H1 (cell line): ENCODE results near the gene CALD1. TPM values are rescaled to one million over a fixed set of nuclear protein-coding genes. Genes with fewer than 3 reads are reported as not detected.

Experiments used
- CTCF ChIA-PET: fragments of 300-600 bp; sonication (Branson Sonifier 250); formaldehyde crosslinking; loops from one replicate; lab custom pipeline; 2021; ENCODE audit not compliant: partially characterized antibody; lab: Charles Lee
- POLR2A ChIA-PET: fragments of 300-600 bp; sonication (Branson Sonifier 250); formaldehyde crosslinking; loops from one replicate; lab custom pipeline; 2021; ENCODE audit warnings: inconsistent platforms; ENCODE audit not compliant: partially characterized antibody; lab: Charles Lee
- DNase-seq, 2 experiments: peaks; one replicate each; pipeline versions ENCODE4 v3.0.0 to v3.0.0-alpha.2; 2010 to 2022; ENCODE audit warnings: low spot score in 2 of 2, low read depth in 1 of 2, mixed read lengths in 1 of 2
- FAIRE-seq: peaks from 2 replicates; lab custom pipeline; 2011; peaks lifted over from hg19 to GRCh38; lab: Jason Lieb, UNC
- H2AFZ ChIP-seq: 2 replicates; pipeline ENCODE4 v1.8.1; 2012; ENCODE audit warnings: low read length, inconsistent platforms
- H2AK5ac ChIP-seq: 2 replicates; pipeline ENCODE4 v1.6.1; 2013; ENCODE audit warnings: low read depth, low read length
- H2BK120ac ChIP-seq: replicated peaks from 2 replicates; pipeline ENCODE3; 2013; ENCODE audit warnings: low read depth, low read length, inconsistent platforms
- H2BK12ac ChIP-seq: 2 replicates; pipeline ENCODE4 v1.6.1; 2013; ENCODE audit warnings: low read depth, low read length
- H2BK15ac ChIP-seq: 2 replicates; pipeline ENCODE4 v1.6.1; 2013; ENCODE audit warnings: low read length
- H2BK20ac ChIP-seq: 2 replicates; pipeline ENCODE4 v1.6.1; 2013; ENCODE audit warnings: low read length
- H2BK5ac ChIP-seq: 2 replicates; pipeline ENCODE4 v1.6.1; 2013; ENCODE audit warnings: low read depth, low read length
- H3K14ac ChIP-seq: 2 replicates; pipeline ENCODE4 v1.6.1; 2013; ENCODE audit warnings: inconsistent platforms; ENCODE audit not compliant: insufficient read length
- H3K18ac ChIP-seq: 2 replicates; pipeline ENCODE4 v1.6.1; 2013; ENCODE audit warnings: low read length; ENCODE audit errors: extremely low read depth
- H3K23ac ChIP-seq: 2 replicates; pipeline ENCODE4 v1.6.1; 2013; ENCODE audit warnings: inconsistent platforms; ENCODE audit not compliant: insufficient read length
- H3K23me2 ChIP-seq: 2 replicates; pipeline ENCODE4 v1.6.1; 2013; ENCODE audit warnings: low read depth, low read length
- H3K27ac ChIP-seq: 2 replicates; pipeline ENCODE4 v1.6.1; 2011; ENCODE audit warnings: low read depth, low read length, inconsistent platforms
- H3K27me3 ChIP-seq, 4 experiments: replicated peaks in 1 of 4; 1 replicate in 1 of 4; 2 replicates in 3 of 4; pipeline versions ENCODE4 v1.6.1 to v1.8.1; 2011 to 2013; ENCODE audit warnings: low read length in 3 of 4, mild to moderate bottlenecking in 3 of 4, inconsistent platforms in 2 of 4, mixed read lengths in 2 of 4, moderate library complexity in 1 of 4; ENCODE audit not compliant: control insufficient read depth in 3 of 4, insufficient read depth in 3 of 4; ENCODE audit errors: extremely low read depth in 1 of 4
- H3K36me3 ChIP-seq, 4 experiments: 2 replicates each; pipeline versions ENCODE4 v1.6.1 to v1.8.1; 2011 to 2013; ENCODE audit warnings: mild to moderate bottlenecking in 4 of 4, low read length in 3 of 4, moderate library complexity in 2 of 4, control low read depth in 1 of 4, inconsistent platforms in 1 of 4; ENCODE audit not compliant: insufficient read depth in 4 of 4, control insufficient read depth in 2 of 4
- H3K4ac ChIP-seq: replicated peaks from 2 replicates; pipeline ENCODE3; 2013; ENCODE audit warnings: low read length, low read depth, mixed read lengths, inconsistent platforms; ENCODE audit not compliant: insufficient read length
- H3K4me1 ChIP-seq, 4 experiments: replicated peaks in 1 of 4; 1 replicate in 1 of 4; 2 replicates in 3 of 4; pipeline versions ENCODE4 v1.6.1 to v1.8.1; 2011 to 2013; ENCODE audit warnings: low read length in 3 of 4, inconsistent platforms in 2 of 4, mixed read lengths in 1 of 4; ENCODE audit not compliant: insufficient read depth in 4 of 4, control insufficient read depth in 3 of 4
- H3K4me2 ChIP-seq, 2 experiments: 2 replicates each; pipeline versions ENCODE4 v1.6.1 to v1.8.1; 2011 to 2013; ENCODE audit warnings: low read depth in 2 of 2, low read length in 2 of 2, control low read depth in 1 of 2, inconsistent platforms in 1 of 2, mild to moderate bottlenecking in 1 of 2; ENCODE audit not compliant: insufficient read depth in 1 of 2
- H3K4me3 ChIP-seq, 4 experiments: fragments of 200-600, 300-600 bp in 1 of 4; sonication (generic), shearing (Covaris generic), sonication (Bioruptor Twin) in 1 of 4; 2 replicates each; pipeline versions ENCODE4 v1.5.1 to v1.8.1; 2011 to 2016; ENCODE audit warnings: low read length in 4 of 4, low read depth in 3 of 4, control low read depth in 2 of 4, inconsistent platforms in 2 of 4, mild to moderate bottlenecking in 2 of 4, mixed read lengths in 1 of 4, moderate library complexity in 1 of 4; ENCODE audit not compliant: insufficient read depth in 2 of 4; ENCODE audit errors: extremely low read depth in 1 of 4
- H3K56ac ChIP-seq: replicated peaks from 2 replicates; pipeline ENCODE3; 2013; ENCODE audit warnings: low read depth, mild to moderate bottlenecking, mixed read lengths, low read length, inconsistent platforms; ENCODE audit not compliant: insufficient read length
- H3K79me1 ChIP-seq: 2 replicates; pipeline ENCODE4 v1.6.1; 2013; ENCODE audit warnings: low read depth, low read length, control low read depth
- H3K79me2 ChIP-seq, 2 experiments: 2 replicates each; pipeline versions ENCODE4 v1.6.1 to v1.8.1; 2012 to 2013; ENCODE audit warnings: low read length in 2 of 2, mild to moderate bottlenecking in 2 of 2, inconsistent platforms in 1 of 2; ENCODE audit not compliant: insufficient read depth in 2 of 2, control insufficient read depth in 1 of 2
- H3K9ac ChIP-seq, 4 experiments: replicated peaks in 1 of 4; 1 replicate in 1 of 4; 2 replicates in 3 of 4; pipeline versions ENCODE4 v1.6.1 to v1.8.1; 2011 to 2013; ENCODE audit warnings: low read depth in 3 of 4, low read length in 3 of 4, control low read depth in 2 of 4, mild to moderate bottlenecking in 2 of 4, moderate library complexity in 2 of 4, inconsistent platforms in 1 of 4; ENCODE audit errors: extremely low read depth in 1 of 4
- H3K9me3 ChIP-seq, 2 experiments: 2 replicates each; pipeline versions ENCODE4 v1.6.1 to v1.8.1; 2012 to 2013; ENCODE audit warnings: mild to moderate bottlenecking in 2 of 2, moderate library complexity in 2 of 2, control low read depth in 1 of 2, inconsistent platforms in 1 of 2, low read depth in 1 of 2, low read length in 1 of 2, mixed read lengths in 1 of 2; ENCODE audit not compliant: insufficient read depth in 2 of 2
- H4K20me1 ChIP-seq, 2 experiments: replicated peaks in 1 of 2; 2 replicates each; pipeline versions ENCODE3 to v1.8.1; 2011 to 2013; ENCODE audit warnings: inconsistent platforms in 2 of 2, low read length in 2 of 2, mild to moderate bottlenecking in 1 of 2; ENCODE audit not compliant: insufficient read depth in 2 of 2, control insufficient read depth in 1 of 2
- H4K5ac ChIP-seq: 2 replicates; pipeline ENCODE4 v1.6.1; 2013; ENCODE audit warnings: low read length, low read depth, mixed read lengths, inconsistent platforms; ENCODE audit not compliant: insufficient read length
- H4K8ac ChIP-seq: 2 replicates; pipeline ENCODE4 v1.8.0; 2013; ENCODE audit warnings: mild to moderate bottlenecking, moderate library complexity, low read length, inconsistent platforms; ENCODE audit not compliant: insufficient read depth; ENCODE audit errors: extremely low read depth
- H4K91ac ChIP-seq: replicated peaks from 2 replicates; pipeline ENCODE3; 2013; ENCODE audit warnings: low read length, mixed read lengths, inconsistent platforms; ENCODE audit not compliant: insufficient read length
- BCL11A ChIP-seq, 2 experiments: IDR thresholded peaks; one replicate each; pipeline ENCODE4 v1.6.1; 2011; ENCODE audit warnings: low read depth in 2 of 2, low read length in 2 of 2, mild to moderate bottlenecking in 2 of 2
- CEBPB ChIP-seq: IDR thresholded peaks from 2 replicates; pipeline ENCODE4 v1.6.1; 2012; ENCODE audit warnings: low read depth, low read length
- EGR1 ChIP-seq: IDR thresholded peaks from 2 replicates; pipeline ENCODE4 v1.6.1; 2011; ENCODE audit warnings: low read depth, low read length, borderline replicate concordance
- HDAC2 ChIP-seq, 2 experiments: fragments of 300-600 bp in 1 of 2; sonication (generic) in 1 of 2; IDR thresholded peaks; 2 replicates each; pipeline ENCODE4 v1.6.1; 2011 to 2012; ENCODE audit warnings: low read depth in 2 of 2, low read length in 2 of 2, mild to moderate bottlenecking in 2 of 2, moderate library complexity in 2 of 2, borderline replicate concordance in 1 of 2, inconsistent platforms in 1 of 2
- KDM1A ChIP-seq: fragments of 200-600, 300-600 bp; sonication (generic); IDR thresholded peaks from 2 replicates; pipeline ENCODE4 v1.7.1; 2016; ENCODE audit warnings: mild to moderate bottlenecking, low read length, borderline replicate concordance
- KDM5A ChIP-seq: fragments of 200-600 bp; IDR thresholded peaks from 2 replicates; pipeline ENCODE4 v1.7.1; 2012; ENCODE audit warnings: mild to moderate bottlenecking, low read length, inconsistent platforms, mixed read lengths
- POLR2A ChIP-seq, 2 experiments: IDR thresholded peaks; 1 replicate in 1 of 2; 2 replicates in 1 of 2; pipeline ENCODE4 v1.6.1; 2011; ENCODE audit warnings: low read depth in 2 of 2, low read length in 2 of 2, mild to moderate bottlenecking in 2 of 2; ENCODE audit errors: control extremely low read depth in 1 of 2
- RBBP5 ChIP-seq: IDR thresholded peaks from 2 replicates; pipeline ENCODE4 v1.7.1; 2012; ENCODE audit warnings: low read depth, mild to moderate bottlenecking, inconsistent platforms, low read length, moderate library complexity, borderline replicate concordance
- RFX5 ChIP-seq: IDR thresholded peaks from 2 replicates; pipeline ENCODE4 v1.6.1; 2011; ENCODE audit warnings: low read depth, low read length, improper control_type of control experiment, borderline replicate concordance
- TEAD4 ChIP-seq: IDR thresholded peaks from 2 replicates; pipeline ENCODE4 v1.6.1; 2012; ENCODE audit warnings: low read depth, low read length, inconsistent platforms, mixed read lengths
- ZNF274 ChIP-seq: IDR thresholded peaks from 2 replicates; pipeline ENCODE4 v1.7.0; 2012; ENCODE audit warnings: low read length, borderline replicate concordance; ENCODE audit errors: extremely low read depth
- WGBS, 2 experiments: shearing (Covaris generic) in 1 of 2; methylation state at CpG; one replicate each; pipeline versions ENCODE4 v1.1.6 to v1.1.7; 2013 to 2015; ENCODE audit warnings: low lambda C conversion rate in 2 of 2, mixed read lengths in 2 of 2, inconsistent platforms in 1 of 2, low coverage in 1 of 2, missing lambda C conversion rate in 1 of 2; ENCODE audit not compliant: insufficient replicate concordance in 2 of 2, insufficient coverage in 1 of 2, insufficient read length in 1 of 2; ENCODE audit errors: extremely low coverage in 1 of 2, missing lambda C conversion rate in 1 of 2; 5-methylcytosine and 5-hydroxymethylcytosine counted together
- polyA plus RNA-seq, 7 experiments: library from polyadenylated mRNA; depleted of rRNA in 3 of 7; stranded (reverse) in 5 of 7; unstranded in 2 of 7; fragments of >200 nt in 5 of 7; fragments of 200-250 nt in 2 of 7; gene quantifications; 1 replicate in 5 of 7; 2 replicates in 1 of 7; 4 replicates in 1 of 7; pipeline versions ENCODE4 v1.2.1 to v1.2.3, GENCODE V29; 2011 to 2013; ENCODE audit warnings: missing spikeins in 2 of 7, mixed read lengths in 2 of 7
- total RNA-seq: library from RNA; stranded (reverse); fragmentation: NEBNext Ultra II Directional; extraction: Animal tissue kit (Norgen Biotek cat#: 25700); gene quantifications from 2 replicates; pipeline ENCODE4 v1.2.1, GENCODE V29; 2021
- TF ChIP-seq, protein P1 (sequence below): IDR thresholded peaks from 2 replicates; pipeline ENCODE4 v1.6.1; 2011; ENCODE audit warnings: low read depth, mild to moderate bottlenecking, low read length; ENCODE audit not compliant: insufficient read depth
- TF ChIP-seq, protein P2 (sequence below): IDR thresholded peaks from 2 replicates; pipeline ENCODE4 v1.6.1; 2012; ENCODE audit warnings: inconsistent platforms

The CALD1 gene
- total and polyA plus RNA-seq, 2 of the 8 experiments (the other 6 are each of a cell fraction or from before 2014, with no cell fraction given), result 34.3 to 177 TPM

DNA sequence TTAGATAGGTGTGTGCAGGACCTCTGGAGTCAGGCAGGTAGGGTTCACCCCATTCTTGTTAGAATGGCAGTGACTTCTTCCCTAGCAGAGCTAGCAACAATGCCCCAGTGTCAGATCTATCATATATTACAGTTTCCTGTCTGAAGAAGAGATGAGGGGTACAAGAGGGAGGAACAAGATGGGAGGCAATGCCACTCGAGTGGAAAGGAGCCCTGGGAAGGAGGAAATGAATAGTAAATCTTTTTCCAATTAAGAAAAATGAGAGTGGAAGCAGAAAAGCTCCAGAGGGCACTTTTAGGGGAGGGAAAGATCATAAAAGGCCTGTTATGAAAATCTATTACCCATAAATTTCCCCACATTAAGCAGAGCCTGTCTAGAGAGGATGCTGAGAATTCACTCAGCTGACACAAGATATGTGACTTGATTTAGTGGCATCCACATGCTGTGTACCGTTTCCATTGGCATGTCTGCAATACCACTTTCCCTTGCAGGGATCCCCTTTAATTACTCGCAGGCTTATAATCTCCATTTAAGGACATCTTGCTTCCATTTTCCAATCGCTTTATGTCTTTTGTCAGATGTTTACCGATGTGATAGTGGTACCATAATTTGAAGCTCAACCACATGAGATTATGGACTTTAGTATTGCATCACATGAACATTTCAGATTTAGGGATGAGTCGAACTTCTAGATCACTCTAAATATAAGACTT, 136.9 kb downstream of the CALD1 start:
- no peak overlapping the region for H2BK5ac ChIP-seq
- no peak overlapping the region for H4K5ac ChIP-seq
- H3K4me1 ChIP-seq, result no peaks in the 10 kb centered on the region
- no peak overlapping the region for H3K23ac ChIP-seq
- no peak overlapping the region for H3K56ac ChIP-seq
- H3K4ac ChIP-seq, result no peak overlapping the region
- H4K20me1 ChIP-seq, result no peaks in the 10 kb centered on the region
- no peak overlapping the region for H2AK5ac ChIP-seq
- H2BK15ac ChIP-seq, result no peak overlapping the region
- no peak overlapping the region for H3K4me2 ChIP-seq
- H3K27ac ChIP-seq, result no peak overlapping the region
- POLR2A ChIA-PET, result no interaction called here
- H3K9me3 ChIP-seq, result no peaks in the 10 kb centered on the region
- no peaks in the 10 kb centered on the region for H3K27me3 ChIP-seq
- DNase-seq, result no peak
- no peaks in the 10 kb centered on the region for H3K23me2 ChIP-seq
- no peak overlapping the region for H4K8ac ChIP-seq
- no peaks in the 10 kb centered on the region for H3K36me3 ChIP-seq
- no peak overlapping the region for H4K91ac ChIP-seq
- no peak overlapping the region for H2BK12ac ChIP-seq
- 92% methylated on average over 6 of the region's 6 CpGs; no CpG with 5 or more reads in 1 of the 2 experiments for WGBS, 2 experiments
- peaks cover 0 to 3% of the 10 kb centered on the region in 2 experiments; a peak in 2 of 4 replicates for H3K79me2 ChIP-seq
- no peak overlapping the region for H3K4me3 ChIP-seq
- CTCF ChIA-PET, result interaction anchor here (0.7 to 0.9 kb wide), 2 partner anchors 163 to 332 kb away, joined by 3 read pairs; no protein-coding TSS in a partner anchor
- H3K9ac ChIP-seq, result no peak overlapping the region
- no peak overlapping the region for H2BK120ac ChIP-seq
- H2AFZ ChIP-seq, result no peak overlapping the region
- no peak for FAIRE-seq
- H3K18ac ChIP-seq, result no peak overlapping the region
- no peak overlapping the region for H2BK20ac ChIP-seq
- H3K79me1 ChIP-seq, result no peaks in the 10 kb centered on the region
- H3K14ac ChIP-seq, result no peak overlapping the region
- no peak for TF ChIP-seq CEBPB
- TF ChIP-seq KDM5A, result no peak
- TF ChIP-seq KDM1A, result no peak
- TF ChIP-seq EGR1, result no peak
- no peak for TF ChIP-seq HDAC2 (IDR thresholded peaks at IDR 0.05; ENCODE audit: borderline replicate concordance in 1 of 2, low read depth in 2 of 2, low read length in 2 of 2)
- TF ChIP-seq, protein P1, sequence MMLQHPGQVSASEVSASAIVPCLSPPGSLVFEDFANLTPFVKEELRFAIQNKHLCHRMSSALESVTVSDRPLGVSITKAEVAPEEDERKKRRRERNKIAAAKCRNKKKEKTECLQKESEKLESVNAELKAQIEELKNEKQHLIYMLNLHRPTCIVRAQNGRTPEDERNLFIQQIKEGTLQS, result no peak
- TF ChIP-seq BCL11A (IDR thresholded peaks at IDR 0.05; ENCODE audit: low read depth in 2 of 2, low read length in 2 of 2), result no peak
- TF ChIP-seq RFX5, result no peak
- TF ChIP-seq, protein P2, sequence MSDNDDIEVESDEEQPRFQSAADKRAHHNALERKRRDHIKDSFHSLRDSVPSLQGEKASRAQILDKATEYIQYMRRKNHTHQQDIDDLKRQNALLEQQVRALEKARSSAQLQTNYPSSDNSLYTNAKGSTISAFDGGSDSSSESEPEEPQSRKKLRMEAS, result no peak
- no peak for TF ChIP-seq POLR2A (IDR thresholded peaks at IDR 0.05; ENCODE audit: control extremely low read depth in 1 of 2, low read depth in 2 of 2, low read length in 2 of 2)
- no peak for TF ChIP-seq RBBP5
- no peak for TF ChIP-seq TEAD4
- no peak for TF ChIP-seq ZNF274
